ENCODE measurements around the gene CORIN.
A peak's percentile ranks its signal among the peaks of the same experiment; 100 is the strongest.
"Not testable (repeated sequence)": the region's sequence is repeated elsewhere in the genome, so short reads cannot be mapped to it uniquely, and the experiment has no call there.

CORIN gene

DNA sequence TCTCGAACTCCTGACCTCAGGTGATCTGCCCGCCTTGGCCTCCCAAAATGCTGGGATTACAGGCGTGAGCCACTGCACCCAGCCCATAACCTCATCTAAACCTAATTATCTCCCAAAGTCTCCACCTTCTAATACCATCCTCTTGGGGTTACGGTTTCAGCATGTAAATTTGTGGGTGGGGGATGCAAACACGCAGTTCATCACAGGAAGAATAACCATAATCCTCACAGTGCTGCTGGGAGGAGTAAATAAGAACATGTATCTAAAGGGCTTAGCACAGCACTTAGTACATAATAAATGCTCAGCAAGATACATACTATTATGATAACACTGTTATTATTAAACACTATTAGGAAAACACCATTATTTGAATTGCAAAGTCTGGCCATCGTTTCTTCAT, 116.4 kb downstream of the CORIN start:
- DNase-seq (ENCODE audit: low spot score): no peak

DNA sequence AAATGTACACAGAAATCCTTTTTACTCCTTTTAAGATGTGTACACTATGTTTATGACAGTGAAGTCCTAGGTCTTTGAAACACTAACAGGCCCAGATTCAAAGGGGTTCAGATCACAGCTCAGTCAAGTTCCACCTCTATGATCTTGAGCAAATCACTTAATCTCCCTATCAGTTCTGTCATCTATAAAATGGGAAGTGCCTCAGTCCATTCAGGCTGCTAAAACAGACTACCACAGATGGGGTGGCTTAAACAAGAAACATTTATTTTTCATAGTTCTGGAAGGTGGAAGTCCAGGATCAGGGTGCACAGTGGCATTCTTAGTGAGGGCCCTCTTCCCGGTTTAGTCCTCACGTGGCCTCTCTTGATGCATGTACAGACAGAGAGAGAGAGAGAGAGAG, 117.1 kb downstream of the CORIN start:
- no peak for DNase-seq (ENCODE audit: low spot score)

GRCh38 chr4:47719576-47719975, 118.3 kb downstream of the CORIN start:
- no peak for DNase-seq (ENCODE audit: low spot score)

GRCh38 chr4:47718696-47719095, 119.2 kb downstream of the CORIN start:
- DNase-seq (ENCODE audit: low spot score): no peak

DNA sequence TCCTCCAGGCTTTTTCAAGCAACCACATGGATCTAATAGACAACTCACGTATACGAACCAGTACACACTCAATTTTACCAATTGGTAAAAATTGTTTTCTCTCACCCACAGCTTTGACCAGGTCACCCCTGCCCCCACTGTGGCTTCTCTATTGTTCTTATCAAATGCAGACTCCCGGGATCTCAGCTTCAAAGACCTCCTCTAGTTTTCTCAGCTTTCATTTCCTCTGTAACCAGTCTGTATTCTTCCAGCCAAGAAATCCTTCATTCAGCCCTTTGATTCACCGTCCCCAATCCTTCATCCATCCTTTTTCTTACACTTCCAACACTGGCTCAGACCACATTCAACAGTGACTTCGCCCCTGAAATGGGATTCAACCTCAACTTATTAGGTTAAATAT, 120.7 kb downstream of the CORIN start:
- DNase-seq (ENCODE audit: low spot score): no peak

GRCh38 chr4:47715716-47716416, 122.0 kb downstream of the CORIN start:
- no peak for DNase-seq (ENCODE audit: low spot score)

- DNase-seq (ENCODE audit: low spot score): no peak
Observed at GRCh38 chr4:47714269-47714668, 123.6 kb downstream of the CORIN start.

DNA sequence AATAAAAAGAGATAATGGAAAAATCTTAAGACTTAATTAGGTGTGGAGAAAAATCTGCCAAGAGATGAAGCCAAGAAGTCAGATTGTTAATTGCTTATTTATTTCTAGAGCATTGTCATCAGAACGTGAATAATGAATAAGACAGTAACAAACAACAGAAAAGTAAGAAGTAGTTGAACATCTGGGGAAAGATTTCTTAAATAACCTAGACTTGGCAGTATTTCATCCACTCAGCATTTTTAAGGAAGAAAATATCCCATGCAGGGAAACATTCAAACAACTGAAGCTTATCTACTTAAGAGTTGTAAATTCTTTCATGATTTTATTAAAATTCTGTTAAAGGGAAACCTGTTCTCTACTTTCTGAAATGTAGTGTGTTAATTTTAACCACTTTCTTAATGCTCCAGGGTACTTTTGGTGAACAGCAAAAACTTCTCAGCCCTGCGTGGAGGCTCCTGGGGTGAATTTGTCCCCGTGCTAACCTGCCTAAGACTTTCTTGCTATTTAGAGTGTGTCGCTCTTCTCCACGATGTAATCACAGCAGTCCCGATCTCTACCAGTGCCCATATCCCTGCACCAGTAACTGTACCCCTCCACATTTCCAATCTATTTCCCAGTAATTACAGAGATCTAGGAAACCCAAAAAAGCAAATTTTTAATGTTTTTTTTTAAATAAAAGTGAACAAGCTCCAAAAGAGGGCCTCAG, 124.6 kb downstream of the CORIN start:
- DNase-seq (ENCODE audit: low spot score): no peak

DNA sequence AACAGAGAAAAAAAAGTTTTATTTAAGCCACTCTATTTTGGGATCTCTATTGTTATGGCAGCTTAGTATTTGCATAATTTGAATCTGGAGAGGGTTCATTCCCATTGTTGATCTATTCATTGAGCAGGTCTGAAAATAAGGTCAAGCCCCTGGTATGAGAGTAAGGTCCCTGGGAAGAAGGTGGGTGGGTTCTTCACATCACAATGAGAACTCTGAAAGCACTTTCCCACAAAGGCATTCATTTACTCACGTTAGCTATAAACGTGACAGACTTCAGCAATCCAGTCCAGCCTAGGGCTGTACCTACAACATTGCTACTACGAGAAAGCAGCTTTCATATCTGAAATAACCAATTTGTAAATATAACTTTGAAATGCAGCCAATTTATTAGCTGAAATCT, 126.2 kb downstream of the CORIN start:
- no peak for DNase-seq (ENCODE audit: low spot score)

GRCh38 chr4:47711183-47711582, 126.7 kb downstream of the CORIN start:
- DNase-seq (ENCODE audit: low spot score): no peak

GRCh38 chr4:47706352-47706751, 131.5 kb downstream of the CORIN start:
- DNase-seq (ENCODE audit: low spot score): not testable (repeated sequence)

DNA sequence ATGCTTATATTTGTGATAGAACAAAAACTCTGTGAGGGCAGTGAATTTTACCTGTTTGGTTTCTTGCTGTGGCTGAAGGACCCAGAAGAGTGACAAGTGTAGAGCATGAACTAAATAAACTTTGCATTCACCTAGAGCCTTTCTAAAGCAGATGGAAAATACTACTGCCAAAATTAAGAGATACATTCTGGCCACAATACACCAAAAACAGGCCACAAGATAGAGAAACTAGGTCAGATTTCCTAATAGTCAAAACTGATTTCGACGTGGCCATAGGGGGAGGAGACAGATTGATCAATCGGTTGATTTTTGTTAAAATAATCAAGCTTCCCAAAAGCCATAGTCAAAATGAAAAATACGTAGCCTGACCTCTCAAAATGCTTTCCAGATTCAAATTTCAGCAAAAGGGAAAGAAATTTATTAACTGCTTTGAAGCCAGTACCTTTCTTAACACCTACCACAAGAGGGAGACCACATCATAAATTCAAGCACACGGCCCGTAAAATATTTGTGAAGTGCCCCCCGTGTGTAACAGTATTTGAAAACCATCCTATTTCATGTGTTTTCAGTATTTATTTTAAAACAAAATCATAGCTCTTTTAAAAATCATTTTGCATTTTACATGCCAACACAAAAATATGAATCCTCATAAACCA, 132.4 kb downstream of the CORIN start:
- DNase-seq (ENCODE audit: low spot score): no peak

DNA sequence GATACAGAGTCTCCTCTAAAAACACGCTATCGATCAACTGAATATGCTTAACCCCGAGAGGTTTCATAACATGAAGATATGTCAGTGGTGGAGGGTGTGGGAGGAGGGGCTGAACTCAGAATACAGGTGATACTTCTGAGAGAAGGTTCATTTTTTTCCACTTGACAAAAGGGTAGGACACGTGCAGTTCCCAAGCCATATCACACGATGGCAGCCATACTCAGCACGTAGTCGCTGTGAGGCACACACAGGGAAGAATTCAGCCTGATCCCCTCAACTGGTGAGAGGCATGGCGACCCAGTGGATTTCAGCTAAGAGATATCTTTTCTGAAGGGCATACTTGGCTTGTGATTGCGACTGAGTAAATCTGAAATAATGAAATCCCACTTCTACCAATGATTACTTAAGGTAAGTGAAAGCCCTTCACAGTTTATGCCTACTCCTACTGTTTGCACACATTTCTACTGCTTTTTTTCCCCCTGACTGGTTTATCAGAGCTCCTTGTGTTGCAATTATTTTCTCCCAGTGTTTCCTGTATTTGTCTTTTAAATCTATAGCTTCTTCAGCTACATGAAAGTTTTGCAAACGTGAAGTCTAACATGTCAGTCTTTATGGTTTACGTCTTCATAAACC, 133.1 kb downstream of the CORIN start:
- peak; percentile 49 for DNase-seq (ENCODE audit: low spot score)

DNA sequence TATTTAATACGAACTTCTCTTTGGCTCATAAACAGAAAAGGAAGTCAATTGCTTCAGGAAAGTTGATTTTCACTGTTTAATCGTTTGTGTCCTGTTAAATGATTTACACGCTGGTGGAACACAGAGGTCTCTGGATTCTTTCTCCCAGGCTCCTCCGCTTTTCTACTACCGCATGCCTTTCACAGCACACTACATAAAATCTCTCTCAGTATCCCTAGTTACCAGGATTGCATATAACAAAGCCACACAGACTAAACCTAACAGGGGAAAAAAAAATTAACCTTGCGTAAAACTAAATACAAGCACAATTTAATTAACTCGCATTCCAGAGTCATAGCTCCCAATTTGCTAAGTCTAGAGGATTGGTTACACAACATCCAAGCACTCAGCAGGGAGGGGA, 133.9 kb downstream of the CORIN start:
- DNase-seq (ENCODE audit: low spot score): no peak

DNA sequence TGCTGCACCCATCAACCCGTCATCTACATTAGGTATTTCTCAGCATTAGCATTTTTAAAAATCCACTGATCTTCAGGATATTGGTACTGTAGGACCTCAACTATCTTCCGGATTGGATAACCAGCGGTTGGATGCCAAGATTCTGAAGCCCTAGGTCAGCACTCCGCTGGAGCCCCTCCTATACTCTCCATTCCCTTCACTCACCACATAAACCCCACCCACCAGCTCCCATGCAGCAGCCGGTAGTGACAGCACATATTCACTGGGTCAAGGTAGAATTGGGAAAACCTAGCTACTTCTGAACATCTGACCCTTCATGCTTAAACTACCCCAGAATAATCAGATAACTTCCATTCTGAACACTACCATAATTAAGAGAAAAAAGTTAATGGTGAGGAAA, 134.9 kb downstream of the CORIN start:
- DNase-seq (ENCODE audit: low spot score): no peak

GRCh38 chr4:47701286-47701685, 136.6 kb downstream of the CORIN start:
- no peak for DNase-seq (ENCODE audit: low spot score)

- DNase-seq (ENCODE audit: low spot score): peak; percentile 29
Observed at GRCh38 chr4:47698837-47699236, 139.0 kb downstream of the CORIN start.

DNA sequence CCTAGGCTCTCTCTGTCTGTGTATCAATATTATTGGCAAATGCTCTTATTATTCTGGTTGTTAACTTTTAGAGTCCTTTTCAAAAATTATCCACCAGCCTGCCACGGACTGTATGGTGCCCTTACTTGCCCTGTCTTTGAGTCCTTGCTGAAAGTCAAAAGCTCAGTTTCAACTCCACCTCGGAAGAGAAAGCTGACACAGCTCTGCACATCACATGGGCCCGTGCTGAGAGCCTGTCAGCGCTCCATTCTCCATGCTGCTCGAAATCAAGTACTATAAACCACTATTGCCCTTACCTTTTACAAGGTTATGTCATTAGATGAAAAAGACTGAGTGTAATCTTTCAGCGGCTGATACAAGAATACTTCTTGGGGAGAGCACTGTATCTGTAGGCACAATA, 141.0 kb downstream of the CORIN start:
- no peak for DNase-seq (ENCODE audit: low spot score)

GRCh38 chr4:47695260-47695659, 142.6 kb downstream of the CORIN start:
- no peak for DNase-seq (ENCODE audit: low spot score)

- DNase-seq (ENCODE audit: low spot score): no peak
Observed at GRCh38 chr4:47694322-47694721, 143.5 kb downstream of the CORIN start.

GRCh38 chr4:47692691-47693090, 145.2 kb downstream of the CORIN start:
- peak; percentile 11 for DNase-seq (ENCODE audit: low spot score)

DNA sequence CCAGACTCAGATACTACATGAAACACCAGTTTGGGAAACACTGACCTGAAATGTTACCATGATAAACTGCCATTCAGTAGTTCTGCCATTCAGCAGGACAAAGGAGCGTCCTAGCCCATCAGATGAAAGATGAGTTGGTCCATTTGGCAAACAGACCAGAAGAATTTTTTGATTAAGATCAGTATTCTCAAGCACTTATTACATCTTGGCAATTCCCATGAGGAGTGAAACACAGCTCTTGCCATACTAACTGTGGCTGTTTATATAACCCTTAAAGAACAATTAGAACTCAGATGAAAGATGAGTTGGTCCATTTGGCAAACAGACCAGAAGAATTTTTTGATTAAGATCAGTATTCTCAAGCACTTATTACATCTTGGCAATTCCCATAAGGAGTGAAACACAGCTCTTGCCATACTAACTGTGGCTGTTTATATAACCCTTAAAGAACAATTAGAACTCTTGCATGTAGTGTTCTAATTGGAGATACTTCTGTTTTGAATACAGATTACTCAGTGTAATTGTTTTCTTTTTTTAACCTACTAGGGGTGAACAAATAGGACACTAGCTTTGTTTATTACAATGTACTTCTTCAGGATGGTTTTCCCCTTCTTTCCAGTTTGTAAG, 146.0 kb downstream of the CORIN start:
- not testable (repeated sequence) for DNase-seq (ENCODE audit: low spot score)
